Stimulated activated CD8-positive, alpha-beta memory T cell treated with anti-CD3 and anti-CD28 coated beads, Interleukin-7, amount 100 ng/mL, for 1 hour (primary cell): ENCODE data around the gene INPP5A.
"Not testable (repeated sequence)": the region's sequence is repeated elsewhere in the genome, so short reads cannot be mapped to it uniquely, and the experiment has no call there.

Experiments
- DNase-seq, 2 donors: peaks; one replicate each; pipeline ENCODE4 v3.0.0-alpha.2; 2020; ENCODE audit warnings: low read depth in 2 of 2

The INPP5A gene

GRCh38 chr10:132690821-132691610 lies 153.4 kb downstream of the INPP5A start:
- no peak for DNase-seq

GRCh38 chr10:132691711-132692153 lies 154.1 kb downstream of the INPP5A start:
- DNase-seq: no peak

- no peak for DNase-seq
These were observed 154.7 kb downstream of the INPP5A start for GRCh38 chr10:132692311-132692710.

- no peak for DNase-seq
These were observed 156.1 kb downstream of the INPP5A start for GRCh38 chr10:132693676-132694075.

- DNase-seq: no peak
These were observed 158.6 kb downstream of the INPP5A start for GRCh38 chr10:132696204-132696603.

GRCh38 chr10:132696728-132697577 lies 159.4 kb downstream of the INPP5A start:
- DNase-seq: no peak

- no peak for DNase-seq
These were observed 160.1 kb downstream of the INPP5A start for GRCh38 chr10:132697578-132698200.

GRCh38 chr10:132698211-132698751 lies 160.7 kb downstream of the INPP5A start:
- DNase-seq: no peak

GRCh38 chr10:132698761-132699391 lies 161.3 kb downstream of the INPP5A start:
- DNase-seq: no peak

GRCh38 chr10:132699411-132700155 lies 162.0 kb downstream of the INPP5A start:
- DNase-seq: no peak

GRCh38 chr10:132700156-132701098 lies 162.8 kb downstream of the INPP5A start:
- DNase-seq: no peak

GRCh38 chr10:132701099-132701845 lies 163.7 kb downstream of the INPP5A start:
- no peak for DNase-seq

GRCh38 chr10:132701846-132702190 lies 164.2 kb downstream of the INPP5A start:
- no peak for DNase-seq

- no peak for DNase-seq
These were observed 165.2 kb downstream of the INPP5A start for GRCh38 chr10:132702601-132703418.

- no peak for DNase-seq
These were observed 165.9 kb downstream of the INPP5A start for GRCh38 chr10:132703419-132704007.

- no peak for DNase-seq
These were observed 166.6 kb downstream of the INPP5A start for GRCh38 chr10:132704008-132704814.

- not testable (repeated sequence) for DNase-seq
These were observed 167.2 kb downstream of the INPP5A start for GRCh38 chr10:132704815-132705064.
